Adipocyte (in vitro differentiated cells): ENCODE measurements around the gene KIAA1614.

Experiments
- DNase-seq: peaks from one replicate; pipeline ENCODE4 v3.0.0-alpha.2; 2015; ENCODE audit warnings: low read depth
- H3K27me3 ChIP-seq: replicated peaks from 2 replicates; pipeline ENCODE4 v1.7.0; 2013; ENCODE audit warnings: mild to moderate bottlenecking, low read length, moderate library complexity; ENCODE audit not compliant: control insufficient read depth, insufficient read depth
- H3K36me3 ChIP-seq: 2 replicates; pipeline ENCODE4 v1.7.0; 2013; ENCODE audit warnings: low read length, mild to moderate bottlenecking, moderate library complexity; ENCODE audit not compliant: control insufficient read depth, insufficient read depth, severe bottlenecking
- H3K4me1 ChIP-seq: 2 replicates; pipeline ENCODE4 v1.7.0; 2013; ENCODE audit warnings: mild to moderate bottlenecking, low read length, moderate library complexity; ENCODE audit not compliant: control insufficient read depth, insufficient read depth
- H3K4me3 ChIP-seq: 2 replicates; pipeline ENCODE4 v1.7.0; 2013; ENCODE audit warnings: mild to moderate bottlenecking, low read length, moderate library complexity
- H3K9ac ChIP-seq: 2 replicates; pipeline ENCODE4 v1.7.0; 2013; ENCODE audit warnings: mild to moderate bottlenecking, low read length, moderate library complexity
- H3K9me3 ChIP-seq: 2 replicates; pipeline ENCODE4 v1.7.0; 2013; ENCODE audit warnings: mild to moderate bottlenecking, low read length, moderate library complexity; ENCODE audit not compliant: control insufficient read depth

The KIAA1614 gene

DNA sequence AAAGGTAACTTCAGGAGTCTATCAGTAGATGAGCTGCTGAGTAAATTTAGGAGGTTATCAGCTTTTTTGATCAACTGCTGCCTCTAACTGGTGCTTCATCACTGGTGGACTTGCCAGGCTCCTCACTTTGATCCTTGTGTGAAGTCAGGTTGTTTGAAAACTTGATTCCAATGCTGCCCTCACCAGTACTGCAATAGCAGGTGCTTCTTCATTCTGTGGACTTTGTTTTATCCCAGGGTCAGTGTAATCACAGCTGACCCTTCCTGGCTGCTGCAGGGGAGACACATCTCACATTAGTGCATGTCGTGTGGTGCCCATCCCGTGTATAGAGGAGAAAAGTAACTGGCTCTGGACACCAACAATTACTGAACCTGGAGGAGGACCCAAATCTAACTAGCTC lies 20.0 kb upstream of the KIAA1614 start:
- Histone ChIP-seq H3K27me3 (no peaks in the 10 kb centered on the region), H3K9me3 (no peaks in the 10 kb centered on the region), H3K4me3 (no peak overlapping the region), H3K36me3 (peaks cover 2% of the 10 kb centered on the region), H3K9ac (no peak overlapping the region), H3K4me1 (no peaks in the 10 kb centered on the region)
- no peak for DNase-seq

DNA sequence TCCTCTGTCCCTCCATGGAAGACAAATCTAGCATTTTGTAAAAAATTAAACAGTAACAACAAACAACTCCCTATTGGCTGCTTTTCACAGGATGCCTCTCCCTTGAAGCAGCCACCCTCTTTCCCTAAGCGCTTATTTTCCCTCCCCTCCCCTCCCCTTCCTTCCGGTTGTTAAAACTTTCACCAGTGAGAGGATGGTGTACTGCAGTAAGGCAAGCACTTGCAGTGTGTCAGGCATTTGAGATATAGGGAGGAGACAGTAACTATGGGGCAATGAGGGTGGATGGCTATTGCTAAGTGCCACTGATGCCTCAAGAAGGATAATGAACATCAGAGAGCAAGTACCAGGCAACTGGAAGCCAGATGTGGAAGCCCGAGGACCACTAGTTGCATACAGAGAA lies 19.1 kb upstream of the KIAA1614 start:
- H3K27me3 ChIP-seq = no peaks in the 10 kb centered on the region
- no peak overlapping the region for H3K9ac ChIP-seq
- no peaks in the 10 kb centered on the region for H3K9me3 ChIP-seq
- H3K36me3 ChIP-seq = no peaks in the 10 kb centered on the region
- DNase-seq = no peak
- no peak overlapping the region for H3K4me3 ChIP-seq
- H3K4me1 ChIP-seq = peaks cover 9% of the 10 kb centered on the region

DNA sequence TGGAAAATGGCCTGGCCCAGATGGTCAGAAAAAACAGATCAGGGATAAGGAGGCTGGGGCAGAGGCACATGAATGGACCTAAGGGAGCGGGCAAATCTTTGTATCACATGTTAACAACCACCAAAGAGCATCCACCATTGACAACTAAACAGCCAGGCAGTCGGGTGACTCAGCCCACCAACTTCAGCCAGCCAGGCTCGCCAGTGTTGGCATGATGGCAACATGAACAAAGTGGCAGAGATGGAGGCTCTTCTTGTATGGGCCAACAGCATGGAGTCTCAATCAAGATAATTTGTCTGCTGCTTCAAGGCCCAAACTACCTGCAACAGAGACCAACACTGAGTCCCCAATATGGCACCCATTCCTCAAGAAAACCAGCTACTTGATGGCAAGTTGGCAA lies 16.5 kb upstream of the KIAA1614 start:
- H3K4me1 ChIP-seq = peaks cover 14% of the 10 kb centered on the region
- no peaks in the 10 kb centered on the region for H3K9me3 ChIP-seq
- no peaks in the 10 kb centered on the region for H3K27me3 ChIP-seq
- H3K4me3 ChIP-seq = no peak overlapping the region
- DNase-seq = no peak
- H3K9ac ChIP-seq = no peak overlapping the region
- H3K36me3 ChIP-seq = no peaks in the 10 kb centered on the region

DNA sequence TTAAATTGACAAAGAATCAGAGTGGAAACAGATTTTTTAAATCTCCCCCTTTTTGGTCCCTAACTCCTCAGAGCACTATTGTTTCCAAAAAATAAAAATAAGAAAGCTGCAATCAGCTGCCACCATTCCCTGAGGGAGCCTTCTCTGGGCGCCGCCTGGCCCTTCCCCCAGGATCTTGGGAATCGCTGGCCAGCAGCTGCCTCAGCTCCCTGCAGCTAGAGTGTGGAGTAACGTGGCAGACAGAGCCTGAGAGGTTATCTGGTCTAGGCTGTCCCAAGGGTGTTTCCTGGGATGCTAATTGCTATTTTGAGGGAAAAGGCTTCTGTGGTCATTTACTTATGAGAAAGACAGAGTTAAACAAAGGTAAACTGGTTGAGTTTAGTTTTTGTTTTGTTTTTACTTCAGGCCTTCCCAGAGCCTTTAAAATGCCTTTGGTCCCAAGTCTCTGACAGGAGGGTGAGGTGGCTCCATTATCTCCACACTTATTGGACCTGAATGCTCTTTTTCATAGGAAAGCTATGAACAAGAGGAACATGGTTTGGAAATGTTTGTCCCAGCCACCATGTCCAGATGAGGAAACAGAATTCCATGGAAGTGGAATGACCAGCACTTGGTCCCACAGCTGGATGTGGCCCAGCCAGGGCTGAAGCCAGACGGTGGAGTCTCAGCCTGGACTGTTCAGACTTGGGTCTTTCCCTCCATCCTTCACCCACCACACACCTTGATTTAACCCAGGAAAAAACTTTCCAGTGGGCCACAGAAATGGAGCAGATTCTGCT lies 14.1 kb upstream of the KIAA1614 start:
- Histone ChIP-seq H3K9me3 (no peaks in the 10 kb centered on the region), H3K36me3 (no peaks in the 10 kb centered on the region), H3K9ac (no peak overlapping the region), H3K4me1 (peaks cover 14% of the 10 kb centered on the region), H3K4me3 (no peak overlapping the region), H3K27me3 (no peaks in the 10 kb centered on the region)
- DNase-seq = no peak

DNA sequence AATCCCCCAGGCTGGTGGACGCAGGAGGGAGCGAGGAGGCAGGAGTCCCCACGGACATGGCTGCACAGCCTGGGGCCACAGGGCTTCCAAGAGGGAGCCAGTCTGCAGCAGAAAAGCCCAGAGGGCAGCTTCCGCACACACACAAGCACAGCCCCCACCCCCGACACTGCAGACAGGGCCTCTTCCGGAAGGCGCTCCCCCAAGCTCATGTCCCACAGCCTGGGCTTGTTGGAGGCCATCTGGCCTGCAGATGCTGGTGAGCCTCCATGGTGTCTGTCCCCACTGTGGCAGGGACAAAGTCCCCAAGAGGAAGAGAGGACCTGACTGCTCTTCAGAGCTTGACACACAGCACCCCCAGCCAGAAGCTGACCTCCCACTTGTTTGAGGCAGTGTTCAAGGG lies 13.4 kb upstream of the KIAA1614 start:
- Histone ChIP-seq H3K36me3 (no peaks in the 10 kb centered on the region), H3K27me3 (no peaks in the 10 kb centered on the region), H3K4me1 (peaks cover 14% of the 10 kb centered on the region), H3K9me3 (no peaks in the 10 kb centered on the region), H3K9ac (no peak overlapping the region), H3K4me3 (no peak overlapping the region)
- no peak for DNase-seq

DNA sequence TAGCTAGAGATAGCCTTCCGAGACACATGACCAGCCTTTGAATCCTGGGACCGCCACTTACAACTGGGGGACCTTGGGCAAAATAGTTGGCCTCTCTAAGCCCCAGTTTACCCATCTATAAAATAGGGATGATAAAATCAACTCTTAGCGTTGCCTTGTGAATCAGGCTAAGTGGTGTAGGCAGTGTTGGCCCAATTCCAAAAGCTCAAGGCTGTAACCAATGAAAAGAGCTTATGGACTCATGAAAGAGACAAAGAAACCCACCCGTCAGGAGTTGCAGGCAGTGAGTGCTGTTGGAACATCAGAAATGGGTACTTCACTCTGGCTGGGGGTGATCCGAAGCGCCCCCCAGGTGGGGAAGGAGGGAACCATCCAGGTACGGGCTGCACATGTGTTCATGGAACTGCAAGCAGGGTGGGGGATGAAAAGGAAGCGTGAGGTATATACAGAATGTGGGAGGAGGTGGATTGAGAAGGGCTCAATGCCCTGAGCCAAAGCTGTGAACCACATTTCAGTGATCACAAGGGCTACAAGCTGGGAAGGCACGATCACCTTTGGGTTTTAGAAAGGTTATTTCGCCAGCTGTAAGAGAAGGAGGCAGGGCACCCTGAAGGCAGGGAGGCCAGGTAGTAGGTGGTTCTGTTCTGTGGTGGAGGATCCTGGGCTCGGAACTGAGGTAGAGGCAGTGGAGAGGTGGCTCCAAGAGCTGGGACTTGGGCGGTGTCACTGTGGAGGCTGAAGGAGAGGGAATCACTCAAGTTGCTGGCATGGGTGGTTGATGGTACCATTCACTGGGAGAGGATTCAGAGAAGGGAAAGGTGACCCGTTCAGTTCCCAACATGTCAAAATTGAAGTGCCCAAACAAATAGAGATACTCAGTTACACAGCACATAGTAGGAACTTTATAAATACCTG lies 11.4 kb upstream of the KIAA1614 start:
- Histone ChIP-seq H3K9ac (no peak overlapping the region), H3K27me3 (no peaks in the 10 kb centered on the region), H3K36me3 (no peaks in the 10 kb centered on the region), H3K9me3 (no peaks in the 10 kb centered on the region), H3K4me3 (no peak overlapping the region), H3K4me1 (peaks cover 14% of the 10 kb centered on the region)
- DNase-seq = no peak

DNA sequence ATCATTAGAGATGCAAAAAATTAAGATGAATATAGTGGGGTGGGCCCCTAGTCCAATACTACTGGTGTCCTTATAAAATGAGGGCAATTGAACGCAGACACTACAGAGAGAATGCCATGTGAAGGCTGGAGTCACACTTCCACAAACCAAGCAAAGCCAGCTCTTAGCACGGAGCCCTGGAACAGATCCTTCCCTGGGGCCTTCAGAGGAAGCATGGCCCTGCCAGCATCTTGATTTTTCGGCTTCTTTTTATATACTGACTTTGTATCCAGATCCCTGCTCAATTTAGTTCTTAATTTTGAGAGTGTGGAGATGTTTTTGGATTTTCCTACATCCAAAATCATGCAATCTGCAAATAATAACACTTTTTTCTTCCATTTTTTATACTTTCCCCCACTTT lies 10.2 kb upstream of the KIAA1614 start:
- Histone ChIP-seq H3K4me3 (no peak overlapping the region), H3K27me3 (no peaks in the 10 kb centered on the region), H3K9me3 (no peaks in the 10 kb centered on the region), H3K9ac (no peak overlapping the region), H3K36me3 (no peaks in the 10 kb centered on the region), H3K4me1 (peaks cover 14% of the 10 kb centered on the region)
- no peak for DNase-seq

DNA sequence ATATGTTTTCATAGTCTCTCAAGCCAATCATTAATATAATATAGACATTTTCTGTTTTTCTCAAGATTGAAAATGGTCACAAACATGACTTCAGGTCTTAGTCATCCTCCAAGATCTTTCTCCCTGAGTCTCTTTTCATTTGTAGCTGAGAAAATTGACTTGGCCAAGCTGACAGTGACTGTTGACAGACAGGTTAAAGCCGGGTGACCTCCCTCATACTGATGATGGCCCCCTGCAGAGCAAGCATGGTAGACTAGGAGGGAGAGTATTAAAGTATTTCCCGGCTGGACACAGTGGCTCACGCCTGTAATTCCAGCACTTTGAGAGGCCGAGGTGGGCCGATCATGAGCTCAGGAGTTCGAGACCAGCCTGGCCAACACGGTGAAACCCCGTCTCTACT lies 6.8 kb upstream of the KIAA1614 start:
- H3K27me3 ChIP-seq = no peaks in the 10 kb centered on the region
- no peak overlapping the region for H3K9ac ChIP-seq
- no peaks in the 10 kb centered on the region for H3K9me3 ChIP-seq
- no peak for DNase-seq
- H3K4me1 ChIP-seq = peaks cover under 1% of the 10 kb centered on the region
- H3K4me3 ChIP-seq = no peak overlapping the region
- no peaks in the 10 kb centered on the region for H3K36me3 ChIP-seq

DNA sequence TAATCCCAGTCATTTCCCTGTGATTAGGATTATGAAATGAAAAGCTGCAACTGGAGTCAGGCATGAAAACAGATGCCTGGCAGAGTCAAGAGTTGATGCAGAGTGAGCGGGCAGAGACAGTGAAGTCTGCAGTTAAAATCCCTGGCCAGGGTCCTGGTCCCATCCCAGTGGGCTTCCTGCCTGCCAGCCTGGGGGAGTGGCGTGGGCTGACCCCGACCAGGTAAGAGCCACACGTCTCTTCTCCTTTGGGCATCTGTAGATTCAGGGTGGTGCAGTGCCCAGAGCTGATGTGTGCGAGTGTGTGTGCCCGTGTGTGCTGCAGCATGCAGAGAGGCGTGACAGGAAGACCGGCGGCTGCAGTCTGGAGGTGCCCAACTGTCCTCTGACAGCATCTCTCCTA lies 6.2 kb upstream of the KIAA1614 start:
- Histone ChIP-seq H3K4me3 (no peak overlapping the region), H3K27me3 (no peaks in the 10 kb centered on the region), H3K36me3 (no peaks in the 10 kb centered on the region), H3K4me1 (peaks cover 6% of the 10 kb centered on the region), H3K9ac (no peak overlapping the region), H3K9me3 (no peaks in the 10 kb centered on the region)
- DNase-seq = no peak

DNA sequence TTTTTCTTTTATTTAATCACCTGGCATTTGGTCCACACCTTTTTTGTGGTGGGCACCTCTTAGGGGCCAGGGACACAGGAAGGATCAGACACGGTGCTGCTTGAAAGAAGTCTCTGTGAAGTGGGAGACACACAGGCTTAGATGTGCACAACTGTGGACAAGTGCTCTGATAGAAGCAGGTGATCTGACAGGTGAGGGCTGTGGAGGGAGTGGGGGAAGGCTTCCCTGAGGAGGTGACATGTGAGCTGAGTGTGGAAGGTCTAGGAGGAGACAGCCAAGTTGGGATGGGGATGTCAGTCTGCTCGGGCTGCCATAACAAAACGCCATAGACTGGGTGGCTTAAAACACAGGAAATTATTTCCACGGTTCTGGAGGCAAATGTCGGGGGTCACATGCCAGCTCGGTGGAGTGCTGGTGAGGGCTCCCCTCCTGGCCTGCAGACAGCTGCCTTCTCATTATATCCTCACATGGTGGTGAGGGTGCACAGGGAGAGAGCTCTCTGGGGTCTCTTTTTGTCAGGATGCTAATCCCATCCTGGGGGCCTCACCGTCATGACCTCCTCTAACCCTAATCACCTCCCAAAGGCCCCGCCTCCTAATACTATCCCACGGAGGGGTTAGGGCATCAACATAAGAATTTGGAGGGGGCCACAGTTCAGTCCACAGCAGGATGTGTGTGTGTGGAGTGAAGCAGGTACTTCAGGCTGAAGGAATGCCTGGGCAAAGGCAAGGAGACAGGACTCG lies 5.2 kb upstream of the KIAA1614 start:
- peaks cover 10% of the 10 kb centered on the region for H3K4me1 ChIP-seq
- H3K36me3 ChIP-seq = no peaks in the 10 kb centered on the region
- no peak overlapping the region for H3K9ac ChIP-seq
- H3K27me3 ChIP-seq = no peaks in the 10 kb centered on the region
- H3K4me3 ChIP-seq = no peak overlapping the region
- DNase-seq = no peak
- H3K9me3 ChIP-seq = no peaks in the 10 kb centered on the region
